Fibroblast of mammary gland (primary cell): ENCODE data around the gene CABLES2.

Experiments used
- DNase-seq: peaks from one replicate; pipeline ENCODE4 v3.0.0-alpha.2; 2010; ENCODE audit warnings: low read depth
- H3K4me3 ChIP-seq: 2 replicates; pipeline ENCODE4 v1.5.1; 2011; ENCODE audit warnings: low read depth, mild to moderate bottlenecking, low read length, moderate library complexity; ENCODE audit not compliant: control insufficient read depth
- CTCF ChIP-seq: conservative IDR thresholded peaks from 2 replicates; pipeline ENCODE4 v1.5.1; 2011; ENCODE audit warnings: low read depth, low read length, inconsistent platforms; ENCODE audit not compliant: control insufficient read depth, insufficient read depth

CABLES2 gene

GRCh38 chr20:62392621-62393334 lies 14.3 kb downstream of the CABLES2 start:
- no peak for TF ChIP-seq CTCF
- DNase-seq, result no peak
- H3K4me3 ChIP-seq, result no peak overlapping the region

- no peak for TF ChIP-seq CTCF
- no peak overlapping the region for H3K4me3 ChIP-seq
- no peak for DNase-seq
These were observed 15.0 kb downstream of the CABLES2 start for GRCh38 chr20:62392077-62392418.

DNA sequence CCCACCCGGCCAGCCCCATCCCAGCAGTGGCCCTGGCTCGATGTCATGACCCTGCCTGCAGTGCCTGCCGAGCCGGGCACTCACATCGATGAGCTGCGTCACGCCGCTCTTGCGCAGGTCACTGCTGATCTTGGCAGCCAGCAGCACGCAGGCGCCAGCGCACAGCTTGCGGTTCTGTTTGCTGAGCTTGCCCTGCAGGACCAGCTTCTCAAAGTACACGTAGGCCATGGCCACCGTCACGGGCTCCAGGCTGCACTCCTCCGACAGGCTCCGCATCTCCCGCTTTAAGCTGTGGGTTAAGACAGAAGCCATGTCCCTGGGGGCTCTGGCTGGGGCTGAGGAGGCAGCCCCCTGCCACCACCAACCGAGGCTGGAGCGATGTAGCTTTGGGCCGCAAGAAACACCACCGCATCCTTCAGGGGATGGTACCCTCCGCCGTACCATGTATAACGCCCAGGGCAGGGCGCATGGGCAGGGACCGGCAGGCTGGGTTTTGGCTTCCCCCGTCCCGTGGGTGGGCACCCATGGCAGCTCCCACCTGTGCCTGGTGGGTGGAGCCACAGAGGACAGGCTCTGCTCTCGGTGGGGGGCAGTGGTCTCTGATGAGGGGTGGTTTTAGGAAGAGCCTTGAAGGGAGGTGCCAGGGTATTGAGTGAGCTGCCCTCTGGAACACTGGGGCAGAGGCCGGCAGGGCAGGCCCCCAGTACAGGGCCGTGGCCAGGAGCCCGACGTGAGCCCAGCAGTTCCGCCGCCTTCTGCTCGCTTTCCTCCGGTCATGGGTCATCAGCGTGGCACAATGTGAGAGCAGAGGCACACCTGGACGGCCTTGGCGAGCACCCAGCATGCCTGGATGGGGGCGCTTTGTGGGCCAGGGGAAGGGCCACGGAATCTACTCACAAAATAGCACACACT lies 15.7 kb downstream of the CABLES2 start:
- DNase-seq, result no peak
- TF ChIP-seq CTCF, result no peak
- no peak overlapping the region for H3K4me3 ChIP-seq

GRCh38 chr20:62390317-62391164 lies 16.5 kb downstream of the CABLES2 start:
- DNase-seq, result no peak
- TF ChIP-seq CTCF, result no peak
- H3K4me3 ChIP-seq, result no peak overlapping the region

DNA sequence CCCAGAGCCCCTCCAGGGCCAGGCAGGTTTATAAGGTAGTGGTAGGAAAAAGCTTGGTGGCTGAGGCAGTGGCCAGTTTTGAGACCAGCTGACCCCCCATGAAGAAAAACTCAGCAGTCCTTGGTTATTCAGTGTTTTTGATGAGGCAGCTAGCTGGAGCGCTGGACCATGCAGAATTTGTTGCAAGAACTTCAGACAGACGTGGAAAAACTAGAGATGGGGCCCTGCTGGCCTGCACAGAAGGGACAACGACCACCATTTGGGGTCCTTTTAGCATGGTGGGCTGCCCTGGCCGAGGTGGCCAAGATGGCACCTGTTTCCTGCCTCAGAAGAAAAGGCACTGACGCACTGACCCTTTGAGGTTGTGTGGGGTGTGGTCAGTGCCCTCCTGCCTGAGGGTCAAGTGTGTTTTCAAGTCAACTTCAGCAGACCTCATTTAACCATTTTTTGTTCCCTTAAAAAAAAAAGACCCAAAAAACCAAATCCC lies 17.4 kb downstream of the CABLES2 start:
- no peak for TF ChIP-seq CTCF
- DNase-seq, result no peak
- no peak overlapping the region for H3K4me3 ChIP-seq

DNA sequence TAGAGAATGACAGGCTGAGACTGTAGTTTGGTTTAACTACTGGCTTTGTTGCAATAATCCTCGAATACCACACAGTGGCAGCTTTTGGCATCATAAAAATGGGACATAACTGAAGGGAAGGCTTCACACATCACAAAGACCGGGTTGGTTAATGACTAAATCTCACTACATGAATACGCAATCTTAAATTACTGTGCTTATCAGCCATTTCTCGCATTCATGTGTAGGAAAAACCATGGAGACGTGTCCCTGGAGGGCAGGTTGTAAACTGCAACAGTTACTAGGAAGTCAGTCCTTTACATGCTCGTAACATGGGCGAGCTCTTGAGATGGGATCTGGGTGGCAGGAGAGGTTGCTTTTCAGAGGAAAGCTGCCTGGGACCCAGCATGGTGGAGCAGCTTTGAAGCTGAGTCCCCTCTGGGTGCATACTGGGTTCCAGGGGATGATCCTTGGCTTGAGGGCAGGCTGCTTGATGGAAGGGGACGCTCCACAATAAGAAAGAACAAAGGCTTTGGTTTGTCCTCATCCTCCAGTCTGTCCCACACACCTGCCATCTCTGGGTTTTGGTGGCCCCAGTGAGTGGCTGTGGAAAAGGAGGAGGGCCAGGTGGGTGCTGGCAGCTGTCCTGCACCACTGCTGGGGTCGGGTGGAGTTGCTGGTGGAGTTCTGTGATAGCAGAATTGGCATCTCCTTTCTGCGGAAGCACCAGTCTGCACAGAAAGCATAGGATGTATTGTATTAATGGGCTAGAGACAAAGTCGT lies 18.1 kb downstream of the CABLES2 start:
- no peak for DNase-seq
- TF ChIP-seq CTCF, result no peak
- H3K4me3 ChIP-seq, result no peak overlapping the region
